A549 treated with ZK216348 at 1 μM for 4 hours (cell line): ENCODE results near the gene ATP1B3. TPM values are rescaled to one million over a fixed set of nuclear protein-coding genes. Genes with fewer than 3 reads are reported as not detected.

Experiments
- total RNA-seq: library from RNA; stranded (reverse); fragments of 200-300 nt; extraction: Qiagen RNA extraction; gene quantifications from 5 replicates; pipeline ENCODE4 v1.2.3, GENCODE V29; 2022; ENCODE audit warnings: low read depth

ATP1B3 gene
- 184 to 218 TPM (median 195 TPM) in 5 replicates for total RNA-seq

DNA sequence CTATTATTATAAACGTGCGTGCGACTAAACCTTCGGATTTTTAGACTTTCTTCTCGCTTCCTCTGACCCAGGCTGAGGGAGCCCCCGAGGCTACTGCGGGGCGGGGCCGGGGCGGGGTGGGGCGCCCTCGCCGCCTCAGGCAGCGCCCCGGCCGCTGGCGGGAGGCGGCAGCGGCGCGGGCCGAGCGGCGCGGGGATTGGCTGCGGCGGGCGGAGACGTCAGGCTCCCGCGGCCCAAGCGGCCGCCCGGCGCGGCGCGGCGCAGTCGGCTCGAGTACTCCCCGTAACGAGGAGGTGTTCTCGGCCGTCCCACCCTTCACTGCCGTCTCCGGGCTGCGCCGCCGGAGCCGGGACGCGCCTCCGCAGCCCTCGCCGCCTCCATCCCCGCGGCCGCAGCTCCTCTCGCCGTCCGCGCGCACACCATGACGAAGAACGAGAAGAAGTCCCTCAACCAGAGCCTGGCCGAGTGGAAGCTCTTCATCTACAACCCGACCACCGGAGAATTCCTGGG lies at the start of gene ATP1B3:
ATP1B3 (plus strand) TSS at position 263 of the 510 bp plus-strand sequence; CDS start at position 422, 159 bp downstream.

Other genes with a start within 250 kb of the ATP1B3 start
- 126 to 158 TPM (median 140 TPM) in 5 replicates for gene RNF7, start 138.3 kb upstream of the ATP1B3 start, total RNA-seq
- not detected in 5 replicates for gene GRK7, start 113.2 kb upstream of the ATP1B3 start, total RNA-seq